C4-2B (cell line): Measurements from ENCODE around the gene DNAH1.

ENCODE experiments used
- H3K27ac ChIP-seq: fragments of 450-650 bp; 2 replicates; pipeline ENCODE4 v1.5.1; 2017
- CTCF ChIP-seq: fragments of 450-650 bp; conservative IDR thresholded peaks from 2 replicates; pipeline ENCODE4 v1.5.1; 2017; ENCODE audit warnings: mild to moderate bottlenecking
- ZFX ChIP-seq: fragments of 450-650 bp; IDR thresholded peaks from 2 replicates; pipeline ENCODE4 v1.6.1; 2017

Gene DNAH1

DNA sequence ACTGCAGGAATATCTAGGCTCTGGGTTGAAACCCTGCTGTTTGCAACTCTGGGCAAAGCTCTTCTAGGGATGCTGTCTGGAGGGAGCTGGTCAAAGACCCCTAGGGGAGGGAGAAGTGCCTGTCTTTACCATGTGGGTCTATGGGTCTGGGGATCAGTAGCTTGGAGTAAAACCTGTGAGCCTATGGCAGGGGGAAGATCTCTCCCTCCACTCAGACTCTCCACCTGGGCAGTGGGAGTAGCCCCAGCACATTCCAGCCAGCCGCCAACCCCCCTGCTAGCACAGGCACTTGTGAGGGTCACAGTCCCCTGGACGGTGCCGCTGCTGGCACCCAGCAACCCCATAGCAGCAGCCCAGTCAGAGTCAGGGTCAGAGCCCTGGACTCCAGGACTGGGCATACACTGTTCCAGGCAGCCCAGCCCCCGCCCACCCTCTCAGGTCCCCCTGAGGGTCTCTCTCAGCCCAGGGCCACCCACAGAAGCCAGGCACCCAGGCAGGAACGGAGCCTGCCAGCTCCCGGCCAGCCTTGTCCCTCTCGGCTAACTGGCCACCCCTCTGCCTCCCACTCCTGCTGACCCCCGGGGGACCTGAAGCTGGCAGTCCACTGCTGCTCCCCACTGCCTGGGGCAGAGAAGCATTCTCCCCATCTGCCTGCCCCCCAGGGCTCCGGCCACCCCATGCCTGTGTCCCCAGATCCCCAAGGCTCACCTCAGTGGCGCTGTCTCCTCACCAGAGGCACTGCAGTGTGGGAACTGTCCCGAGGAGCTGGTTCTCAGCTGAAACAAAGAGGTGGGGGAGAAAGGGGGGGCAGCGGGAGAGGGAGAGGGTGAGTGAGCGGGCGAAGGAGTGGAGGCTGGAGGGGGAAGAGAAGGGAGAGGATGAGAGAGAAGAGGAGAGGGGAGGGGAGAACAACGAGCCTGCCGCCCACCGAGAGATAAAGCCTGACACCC is 17.7 kb upstream of the DNAH1 start:
- TF ChIP-seq ZFX (no peak), CTCF (no peak)

DNA sequence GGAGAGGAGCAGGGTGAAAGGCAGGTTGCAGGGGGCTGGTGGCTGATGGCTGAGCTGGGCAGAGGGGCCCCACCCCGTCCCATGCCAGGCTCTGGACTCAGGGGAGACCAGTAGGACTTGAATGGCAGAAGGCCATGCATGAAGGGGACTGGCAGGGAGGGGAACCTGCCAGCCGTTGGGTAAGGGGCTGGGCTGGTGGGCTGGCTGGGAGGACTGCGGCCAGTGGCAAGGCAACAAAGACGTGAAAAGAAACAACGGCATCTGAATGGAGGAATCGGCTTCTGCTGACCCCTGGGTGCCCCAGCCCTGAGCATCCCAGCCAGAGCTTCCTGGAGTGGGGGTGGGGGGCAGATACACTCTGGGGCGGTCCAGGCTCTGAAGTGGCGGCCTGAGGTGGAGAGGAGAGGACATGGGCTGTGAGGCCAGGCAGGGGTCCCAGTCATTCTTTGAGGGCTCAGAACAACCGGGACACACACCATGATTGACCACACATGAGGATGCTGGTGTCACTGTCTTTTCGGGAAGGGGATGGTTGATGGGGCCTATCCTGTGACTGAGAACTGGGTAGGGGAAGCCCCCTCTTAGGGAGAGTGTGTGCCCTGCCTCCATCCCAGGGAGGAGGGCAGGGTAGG is 16.8 kb upstream of the DNAH1 start:
- TF ChIP-seq CTCF: no peak
- TF ChIP-seq ZFX: no peak
- no peak overlapping the region for H3K27ac ChIP-seq

More for the DNA sequence above, 17.7 kb upstream of the DNAH1 start:
- H3K27ac ChIP-seq: no peak overlapping the region

DNA sequence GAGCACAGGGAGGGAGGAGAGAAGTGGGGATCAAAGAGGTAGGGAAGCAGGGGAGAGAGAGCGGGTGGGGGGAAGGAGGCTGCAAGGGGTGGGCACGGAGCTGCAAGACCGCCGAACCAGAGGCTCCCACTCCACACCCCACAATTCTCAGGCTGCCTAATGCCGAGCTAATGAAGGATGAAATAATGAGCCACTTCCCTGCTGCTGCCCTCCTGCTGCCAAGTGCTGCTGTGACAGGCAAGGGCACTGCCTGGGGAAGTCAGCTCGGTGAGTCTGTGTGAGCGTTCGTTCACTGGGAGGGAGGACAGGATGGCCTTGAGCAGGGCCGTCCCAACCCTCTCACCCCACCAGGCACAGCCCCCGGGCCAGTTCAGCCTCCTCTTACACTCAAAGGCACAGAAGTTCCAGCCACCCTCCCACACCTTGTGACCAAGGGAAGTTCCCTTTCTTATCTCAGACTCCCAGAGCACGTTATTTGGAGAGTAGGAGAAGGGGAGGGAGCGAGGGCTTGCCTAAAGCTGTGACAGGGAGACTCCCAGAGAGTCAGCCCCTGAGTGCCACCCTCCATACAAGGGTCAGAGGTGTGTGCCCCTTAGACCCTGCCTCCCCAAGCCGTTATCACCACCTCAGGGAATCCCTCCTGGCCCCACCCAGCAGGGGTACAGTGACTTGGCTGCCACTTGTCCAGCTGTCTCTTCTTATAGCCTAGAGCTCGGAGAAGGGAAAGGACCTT is 16.1 kb upstream of the DNAH1 start:
- TF ChIP-seq ZFX: no peak
- TF ChIP-seq CTCF: no peak

DNA sequence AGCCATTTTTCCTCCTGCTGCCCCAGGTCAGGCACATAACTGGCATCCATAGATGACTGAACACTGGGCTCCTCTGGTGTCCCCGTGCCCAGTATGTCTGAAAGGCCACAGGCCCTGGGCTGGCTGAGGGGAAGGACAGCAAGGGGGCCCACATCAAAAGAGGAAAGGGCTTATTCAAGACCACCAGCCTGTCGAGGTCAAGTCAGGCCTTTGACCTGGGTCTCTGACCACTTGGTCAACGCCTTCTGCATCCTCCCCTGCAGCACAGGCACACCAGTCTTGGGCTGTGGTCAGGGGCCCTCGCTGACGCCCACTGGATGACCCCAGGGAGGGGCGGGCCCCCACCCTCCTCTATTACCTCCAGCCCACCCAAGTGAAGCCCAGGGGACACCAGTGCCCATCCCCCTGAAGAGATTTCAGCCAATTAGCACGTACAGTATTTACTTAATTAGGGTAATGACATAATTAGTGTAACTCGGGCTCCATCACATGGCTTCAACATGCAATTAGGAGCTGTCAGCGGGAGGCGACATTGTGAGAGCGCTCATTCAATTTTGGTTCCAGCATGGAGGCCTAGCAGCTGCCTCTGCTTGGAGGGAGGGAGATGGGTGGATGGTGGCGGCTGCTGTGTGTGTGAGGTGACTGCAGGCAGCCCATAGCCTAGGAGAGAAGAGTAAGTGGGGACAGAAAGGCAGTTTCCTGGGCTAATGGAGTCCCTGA is 13.5 kb upstream of the DNAH1 start:
- TF ChIP-seq CTCF (no peak), ZFX (no peak)
- H3K27ac ChIP-seq: no peak overlapping the region

More for the DNA sequence above, 16.1 kb upstream of the DNAH1 start:
- no peak overlapping the region for H3K27ac ChIP-seq

DNA sequence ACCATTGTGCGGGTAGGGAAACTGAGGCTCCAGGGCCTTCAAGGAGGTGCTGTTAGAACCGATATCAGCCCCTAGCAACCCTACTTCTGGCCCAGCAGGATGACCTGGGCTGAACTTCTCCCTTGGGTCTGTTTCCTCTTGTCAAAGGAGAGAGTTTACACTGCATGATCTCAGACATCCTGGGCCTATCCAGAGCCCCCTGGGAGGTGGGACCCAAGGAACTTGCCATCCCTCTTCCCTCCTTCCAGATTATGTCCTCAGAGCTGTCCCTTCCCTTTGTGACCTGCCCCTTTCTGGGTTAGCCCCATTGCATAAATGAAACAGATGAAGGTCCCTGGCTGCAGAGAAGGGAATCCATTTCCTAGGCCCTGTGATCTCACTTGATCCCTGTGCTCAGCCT is 12.3 kb upstream of the DNAH1 start:
- no peak overlapping the region for H3K27ac ChIP-seq
- no peak for TF ChIP-seq ZFX
- TF ChIP-seq CTCF: no peak

DNA sequence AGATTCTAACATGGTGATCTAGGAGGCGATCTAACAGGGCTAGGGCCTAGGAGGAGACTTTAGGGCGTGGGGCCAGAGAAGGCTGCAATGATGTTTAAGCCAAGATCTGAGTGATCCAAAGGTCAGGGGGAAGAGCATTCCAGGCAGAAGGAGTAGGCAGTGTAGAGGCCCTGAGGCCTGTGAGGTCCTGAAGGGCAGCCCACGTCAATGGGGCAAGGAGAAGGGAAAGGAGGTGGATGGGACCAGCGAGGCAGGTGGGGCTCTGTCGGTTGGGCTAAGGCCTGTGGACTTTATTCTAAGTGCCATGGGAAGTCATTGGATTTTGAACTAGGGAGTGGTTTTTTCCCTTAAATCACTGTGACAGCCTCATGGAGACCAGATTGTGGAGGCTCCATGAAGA is 10.2 kb upstream of the DNAH1 start:
- no peak for TF ChIP-seq CTCF
- TF ChIP-seq ZFX: no peak
- no peak overlapping the region for H3K27ac ChIP-seq
